T-helper 22 cell (primary cell): ENCODE results near the gene ZCCHC2.

Experiments used
- DNase-seq: peaks from one replicate; pipeline ENCODE4 v3.0.0-alpha.2; 2020; ENCODE audit warnings: low read depth

The ZCCHC2 gene

GRCh38 chr18:62538881-62539280, 16.1 kb downstream of the ZCCHC2 start:
- no peak for DNase-seq

GRCh38 chr18:62539284-62540165, 16.7 kb downstream of the ZCCHC2 start:
- DNase-seq = no peak

- DNase-seq = no peak
These were observed 20.2 kb downstream of the ZCCHC2 start for GRCh38 chr18:62543021-62543420.

GRCh38 chr18:62545098-62545497, 22.3 kb downstream of the ZCCHC2 start:
- no peak for DNase-seq

- no peak for DNase-seq
These were observed 26.9 kb downstream of the ZCCHC2 start for GRCh38 chr18:62549755-62550154.

- no peak for DNase-seq
These were observed 27.9 kb downstream of the ZCCHC2 start for GRCh38 chr18:62550746-62551145.

GRCh38 chr18:62551972-62552513, 29.2 kb downstream of the ZCCHC2 start:
- DNase-seq = no peak

- DNase-seq = no peak
These were observed 31.4 kb downstream of the ZCCHC2 start for GRCh38 chr18:62554061-62554815.

- no peak for DNase-seq
These were observed 32.3 kb downstream of the ZCCHC2 start for GRCh38 chr18:62555135-62555534.

GRCh38 chr18:62556397-62556796, 33.6 kb downstream of the ZCCHC2 start:
- DNase-seq = no peak

- DNase-seq = no peak
These were observed 35.3 kb downstream of the ZCCHC2 start for GRCh38 chr18:62558015-62558663.

- no peak for DNase-seq
These were observed 41.2 kb downstream of the ZCCHC2 start for GRCh38 chr18:62564044-62564443.

- no peak for DNase-seq
These were observed 43.4 kb downstream of the ZCCHC2 start for GRCh38 chr18:62566199-62566598.

- no peak for DNase-seq
These were observed 44.0 kb downstream of the ZCCHC2 start for GRCh38 chr18:62566818-62567217.

GRCh38 chr18:62569081-62569655, 46.3 kb downstream of the ZCCHC2 start:
- DNase-seq = no peak

GRCh38 chr18:62571037-62571436, 48.2 kb downstream of the ZCCHC2 start:
- no peak for DNase-seq

GRCh38 chr18:62571648-62572047, 48.8 kb downstream of the ZCCHC2 start:
- no peak for DNase-seq

GRCh38 chr18:62572456-62572855, 49.6 kb downstream of the ZCCHC2 start:
- no peak for DNase-seq

GRCh38 chr18:62574776-62575175, 52.0 kb downstream of the ZCCHC2 start:
- no peak for DNase-seq

GRCh38 chr18:62576271-62576670, 53.4 kb downstream of the ZCCHC2 start:
- DNase-seq = no peak

- no peak for DNase-seq
These were observed 54.2 kb downstream of the ZCCHC2 start for GRCh38 chr18:62576845-62577512.

- no peak for DNase-seq
These were observed 54.9 kb downstream of the ZCCHC2 start for GRCh38 chr18:62577765-62578164.
